WTC11 (cell line): ENCODE data around the gene RCBTB1. TPM values are rescaled to one million over a fixed set of nuclear protein-coding genes. Genes with fewer than 3 reads are reported as not detected.

Experiments used
- ATAC-seq: fragments of 200-7000 bp; cut with Tn5 transposase; 2 replicates; pipeline ENCODE4 v1.10.0; 2021; ENCODE audit warnings: mild to moderate bottlenecking, moderate library complexity
- CTCF ChIA-PET: fragments of 300-600 bp; sonication (Branson Sonifier 250); formaldehyde crosslinking; loops from one replicate; lab custom pipeline; 2021; ENCODE audit warnings: antibody characterized with exemption; lab: Charles Lee
- POLR2A ChIA-PET: fragments of 350-600 bp; sonication (Branson Sonifier 250); formaldehyde crosslinking; loops from one replicate; lab custom pipeline; 2021; ENCODE audit warnings: antibody characterized with exemption; lab: Charles Lee
- DNase-seq: peaks from one replicate; pipeline ENCODE4 v3.0.0; 2021; ENCODE audit warnings: low spot score
- H3K27ac Mint-ChIP-seq: 2 replicates; pipeline ENCODE4 v1.8.0; 2021; ENCODE audit warnings: mixed read lengths
- H3K27me3 Mint-ChIP-seq: 2 replicates; pipeline ENCODE4 v1.8.0; 2021; ENCODE audit warnings: low read depth, mild to moderate bottlenecking, moderate library complexity, mixed read lengths
- H3K36me3 Mint-ChIP-seq: 2 replicates; pipeline ENCODE4 v1.8.0; 2021; ENCODE audit warnings: mixed read lengths
- H3K4me1 Mint-ChIP-seq: 2 replicates; pipeline ENCODE4 v1.8.0; 2022; ENCODE audit warnings: mixed read lengths
- H3K4me3 Mint-ChIP-seq: 2 replicates; pipeline ENCODE4 v1.8.0; 2021; ENCODE audit warnings: mild to moderate bottlenecking, moderate library complexity, mixed read lengths
- H3K9me3 Mint-ChIP-seq: 2 replicates; pipeline ENCODE4 v1.8.0; 2021; ENCODE audit warnings: mixed read lengths
- ELF4 ChIP-seq: sonication (generic); formaldehyde crosslinking; IDR thresholded peaks from 2 replicates; pipeline ENCODE4 v1.8.1; 2022; ENCODE audit warnings: low read depth, mild to moderate bottlenecking, moderate library complexity, missing genetic modification reagents
- ESRRA ChIP-seq: sonication (generic); formaldehyde crosslinking; IDR thresholded peaks from 2 replicates; pipeline ENCODE4 v1.8.1; 2022; ENCODE audit warnings: mild to moderate bottlenecking, missing genetic modification reagents, borderline replicate concordance
- KAT7 ChIP-seq: sonication (generic); formaldehyde crosslinking; IDR thresholded peaks from 2 replicates; pipeline ENCODE4 v1.8.1; 2023; ENCODE audit warnings: missing genetic modification reagents, mild to moderate bottlenecking, borderline replicate concordance
- NFYB ChIP-seq: sonication (generic); formaldehyde crosslinking; conservative IDR thresholded peaks from 2 replicates; pipeline ENCODE4 v1.8.0; 2022; ENCODE audit warnings: low read depth, missing genetic modification reagents
- NR2C2 ChIP-seq: sonication (generic); formaldehyde crosslinking; IDR thresholded peaks from 2 replicates; pipeline ENCODE4 v1.8.0; 2022; ENCODE audit warnings: mild to moderate bottlenecking, missing genetic modification reagents
- SOX15 ChIP-seq: fragments of 250-450 bp; sonication (Bioruptor Pico); IDR thresholded peaks from 2 replicates; pipeline ENCODE4 v1.9.0; 2021; ENCODE audit warnings: mild to moderate bottlenecking
- ZNF138 ChIP-seq: sonication (generic); formaldehyde crosslinking; conservative IDR thresholded peaks from 2 replicates; pipeline ENCODE4 v1.8.1; 2022; ENCODE audit warnings: mild to moderate bottlenecking, moderate library complexity, missing genetic modification reagents
- ZNF416 ChIP-seq: fragments of 250-450 bp; sonication (Bioruptor Pico); IDR thresholded peaks from 2 replicates; pipeline ENCODE4 v1.9.0; 2021; ENCODE audit warnings: mild to moderate bottlenecking, inconsistent platforms
- total RNA-seq: library from RNA; stranded (reverse); gene quantifications from 3 replicates; pipeline ENCODE4 v1.2.3, GENCODE V29; 2021
- TF ChIP-seq, protein P1 (sequence below): sonication (generic); formaldehyde crosslinking; IDR thresholded peaks from 2 replicates; pipeline ENCODE4 v1.8.0; 2022; ENCODE audit warnings: mild to moderate bottlenecking, missing genetic modification reagents
- TF ChIP-seq, protein P2 (sequence below): sonication (generic); formaldehyde crosslinking; IDR thresholded peaks from 2 replicates; pipeline ENCODE4 v1.8.1; 2022; ENCODE audit warnings: missing genetic modification reagents, borderline replicate concordance
- TF ChIP-seq, protein P3 (sequence below): sonication (generic); formaldehyde crosslinking; IDR thresholded peaks from 2 replicates; pipeline ENCODE4 v1.8.1; 2022; ENCODE audit warnings: mild to moderate bottlenecking, missing genetic modification reagents, moderate library complexity, borderline replicate concordance
- TF ChIP-seq, protein P4 (sequence below): sonication (generic); formaldehyde crosslinking; IDR thresholded peaks from 2 replicates; pipeline ENCODE4 v1.8.0; 2023; ENCODE audit warnings: missing genetic modification reagents, mild to moderate bottlenecking, borderline replicate concordance
- TF ChIP-seq, protein P5 (sequence below): sonication (generic); formaldehyde crosslinking; IDR thresholded peaks from 2 replicates; pipeline ENCODE4 v1.8.1; 2022; ENCODE audit warnings: low read depth, missing genetic modification reagents, borderline replicate concordance
- TF ChIP-seq, protein P6 (sequence below): sonication (generic); formaldehyde crosslinking; IDR thresholded peaks from 2 replicates; pipeline ENCODE4 v1.8.0; 2022; ENCODE audit warnings: mild to moderate bottlenecking, missing genetic modification reagents
- TF ChIP-seq, protein P7 (sequence below): sonication (generic); formaldehyde crosslinking; conservative IDR thresholded peaks from 2 replicates; pipeline ENCODE4 v1.8.1; 2023; ENCODE audit warnings: mild to moderate bottlenecking, low read depth, missing genetic modification reagents, moderate library complexity
- TF ChIP-seq, protein P8 (sequence below): sonication (generic); formaldehyde crosslinking; IDR thresholded peaks from 2 replicates; pipeline ENCODE4 v1.8.1; 2023; ENCODE audit warnings: mild to moderate bottlenecking, missing genetic modification reagents, moderate library complexity
- TF ChIP-seq, protein P9 (sequence below): sonication (generic); formaldehyde crosslinking; IDR thresholded peaks from 2 replicates; pipeline ENCODE4 v1.8.0; 2022; ENCODE audit warnings: mild to moderate bottlenecking, missing genetic modification reagents

The RCBTB1 gene
- total RNA-seq, 1 experiment from 2014 or later: 31.3 TPM

DNA sequence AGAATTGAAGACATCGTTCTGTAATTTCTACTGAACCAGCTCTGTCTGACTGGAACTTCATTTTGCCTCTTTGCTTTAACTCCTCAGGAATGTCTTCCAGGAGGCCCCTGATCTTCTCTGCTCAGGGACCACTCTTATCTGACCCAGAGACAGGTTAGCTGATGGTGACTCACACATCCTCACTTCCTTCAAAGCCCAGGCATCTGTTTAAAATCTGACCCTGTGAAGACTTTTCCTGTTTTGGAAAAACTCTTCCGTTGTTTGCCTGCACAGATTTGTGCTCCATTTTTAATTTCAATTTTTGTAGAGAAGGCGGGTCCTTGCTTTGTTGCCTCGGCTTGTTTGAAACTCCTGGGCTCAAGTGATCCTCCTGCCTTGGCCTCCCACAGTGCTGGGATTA lies 44.6 kb upstream of the RCBTB1 start:
- Mint-ChIP-seq H3K27me3 (no peaks in the 10 kb centered on the region), H3K27ac (no peak overlapping the region), H3K4me1 (peaks cover 13% of the 10 kb centered on the region), H3K9me3 (no peaks in the 10 kb centered on the region), H3K36me3 (no peaks in the 10 kb centered on the region), H3K4me3 (no peak overlapping the region)
- POLR2A ChIA-PET: no interaction called here
- TF ChIP-seq, protein P1, sequence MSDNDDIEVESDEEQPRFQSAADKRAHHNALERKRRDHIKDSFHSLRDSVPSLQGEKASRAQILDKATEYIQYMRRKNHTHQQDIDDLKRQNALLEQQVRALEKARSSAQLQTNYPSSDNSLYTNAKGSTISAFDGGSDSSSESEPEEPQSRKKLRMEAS: no peak
- TF ChIP-seq, protein P2, sequence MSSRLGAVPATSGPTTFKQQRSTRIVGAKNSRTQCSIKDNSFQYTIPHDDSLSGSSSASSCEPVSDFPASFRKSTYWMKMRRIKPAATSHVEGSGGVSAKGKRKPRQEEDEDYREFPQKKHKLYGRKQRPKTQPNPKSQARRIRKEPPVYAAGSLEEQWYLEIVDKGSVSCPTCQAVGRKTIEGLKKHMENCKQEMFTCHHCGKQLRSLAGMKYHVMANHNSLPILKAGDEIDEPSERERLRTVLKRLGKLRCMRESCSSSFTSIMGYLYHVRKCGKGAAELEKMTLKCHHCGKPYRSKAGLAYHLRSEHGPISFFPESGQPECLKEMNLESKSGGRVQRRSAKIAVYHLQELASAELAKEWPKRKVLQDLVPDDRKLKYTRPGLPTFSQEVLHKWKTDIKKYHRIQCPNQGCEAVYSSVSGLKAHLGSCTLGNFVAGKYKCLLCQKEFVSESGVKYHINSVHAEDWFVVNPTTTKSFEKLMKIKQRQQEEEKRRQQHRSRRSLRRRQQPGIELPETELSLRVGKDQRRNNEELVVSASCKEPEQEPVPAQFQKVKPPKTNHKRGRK (CRISPR knock-in tag): no peak
- no peak for TF ChIP-seq ESRRA (CRISPR knock-in tag)
- TF ChIP-seq, protein P3, sequence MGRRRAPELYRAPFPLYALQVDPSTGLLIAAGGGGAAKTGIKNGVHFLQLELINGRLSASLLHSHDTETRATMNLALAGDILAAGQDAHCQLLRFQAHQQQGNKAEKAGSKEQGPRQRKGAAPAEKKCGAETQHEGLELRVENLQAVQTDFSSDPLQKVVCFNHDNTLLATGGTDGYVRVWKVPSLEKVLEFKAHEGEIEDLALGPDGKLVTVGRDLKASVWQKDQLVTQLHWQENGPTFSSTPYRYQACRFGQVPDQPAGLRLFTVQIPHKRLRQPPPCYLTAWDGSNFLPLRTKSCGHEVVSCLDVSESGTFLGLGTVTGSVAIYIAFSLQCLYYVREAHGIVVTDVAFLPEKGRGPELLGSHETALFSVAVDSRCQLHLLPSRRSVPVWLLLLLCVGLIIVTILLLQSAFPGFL (CRISPR knock-in tag): no peak
- TF ChIP-seq NR2C2 (CRISPR knock-in tag): no peak
- no peak for TF ChIP-seq KAT7
- TF ChIP-seq SOX15 (CRISPR knock-in tag): no peak
- TF ChIP-seq, protein P4, sequence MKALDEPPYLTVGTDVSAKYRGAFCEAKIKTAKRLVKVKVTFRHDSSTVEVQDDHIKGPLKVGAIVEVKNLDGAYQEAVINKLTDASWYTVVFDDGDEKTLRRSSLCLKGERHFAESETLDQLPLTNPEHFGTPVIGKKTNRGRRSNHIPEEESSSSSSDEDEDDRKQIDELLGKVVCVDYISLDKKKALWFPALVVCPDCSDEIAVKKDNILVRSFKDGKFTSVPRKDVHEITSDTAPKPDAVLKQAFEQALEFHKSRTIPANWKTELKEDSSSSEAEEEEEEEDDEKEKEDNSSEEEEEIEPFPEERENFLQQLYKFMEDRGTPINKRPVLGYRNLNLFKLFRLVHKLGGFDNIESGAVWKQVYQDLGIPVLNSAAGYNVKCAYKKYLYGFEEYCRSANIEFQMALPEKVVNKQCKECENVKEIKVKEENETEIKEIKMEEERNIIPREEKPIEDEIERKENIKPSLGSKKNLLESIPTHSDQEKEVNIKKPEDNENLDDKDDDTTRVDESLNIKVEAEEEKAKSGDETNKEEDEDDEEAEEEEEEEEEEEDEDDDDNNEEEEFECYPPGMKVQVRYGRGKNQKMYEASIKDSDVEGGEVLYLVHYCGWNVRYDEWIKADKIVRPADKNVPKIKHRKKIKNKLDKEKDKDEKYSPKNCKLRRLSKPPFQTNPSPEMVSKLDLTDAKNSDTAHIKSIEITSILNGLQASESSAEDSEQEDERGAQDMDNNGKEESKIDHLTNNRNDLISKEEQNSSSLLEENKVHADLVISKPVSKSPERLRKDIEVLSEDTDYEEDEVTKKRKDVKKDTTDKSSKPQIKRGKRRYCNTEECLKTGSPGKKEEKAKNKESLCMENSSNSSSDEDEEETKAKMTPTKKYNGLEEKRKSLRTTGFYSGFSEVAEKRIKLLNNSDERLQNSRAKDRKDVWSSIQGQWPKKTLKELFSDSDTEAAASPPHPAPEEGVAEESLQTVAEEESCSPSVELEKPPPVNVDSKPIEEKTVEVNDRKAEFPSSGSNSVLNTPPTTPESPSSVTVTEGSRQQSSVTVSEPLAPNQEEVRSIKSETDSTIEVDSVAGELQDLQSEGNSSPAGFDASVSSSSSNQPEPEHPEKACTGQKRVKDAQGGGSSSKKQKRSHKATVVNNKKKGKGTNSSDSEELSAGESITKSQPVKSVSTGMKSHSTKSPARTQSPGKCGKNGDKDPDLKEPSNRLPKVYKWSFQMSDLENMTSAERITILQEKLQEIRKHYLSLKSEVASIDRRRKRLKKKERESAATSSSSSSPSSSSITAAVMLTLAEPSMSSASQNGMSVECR: no peak
- TF ChIP-seq, protein P5, sequence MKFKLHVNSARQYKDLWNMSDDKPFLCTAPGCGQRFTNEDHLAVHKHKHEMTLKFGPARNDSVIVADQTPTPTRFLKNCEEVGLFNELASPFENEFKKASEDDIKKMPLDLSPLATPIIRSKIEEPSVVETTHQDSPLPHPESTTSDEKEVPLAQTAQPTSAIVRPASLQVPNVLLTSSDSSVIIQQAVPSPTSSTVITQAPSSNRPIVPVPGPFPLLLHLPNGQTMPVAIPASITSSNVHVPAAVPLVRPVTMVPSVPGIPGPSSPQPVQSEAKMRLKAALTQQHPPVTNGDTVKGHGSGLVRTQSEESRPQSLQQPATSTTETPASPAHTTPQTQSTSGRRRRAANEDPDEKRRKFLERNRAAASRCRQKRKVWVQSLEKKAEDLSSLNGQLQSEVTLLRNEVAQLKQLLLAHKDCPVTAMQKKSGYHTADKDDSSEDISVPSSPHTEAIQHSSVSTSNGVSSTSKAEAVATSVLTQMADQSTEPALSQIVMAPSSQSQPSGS (CRISPR knock-in tag): no peak
- TF ChIP-seq, protein P6, sequence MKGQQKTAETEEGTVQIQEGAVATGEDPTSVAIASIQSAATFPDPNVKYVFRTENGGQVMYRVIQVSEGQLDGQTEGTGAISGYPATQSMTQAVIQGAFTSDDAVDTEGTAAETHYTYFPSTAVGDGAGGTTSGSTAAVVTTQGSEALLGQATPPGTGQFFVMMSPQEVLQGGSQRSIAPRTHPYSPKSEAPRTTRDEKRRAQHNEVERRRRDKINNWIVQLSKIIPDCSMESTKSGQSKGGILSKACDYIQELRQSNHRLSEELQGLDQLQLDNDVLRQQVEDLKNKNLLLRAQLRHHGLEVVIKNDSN: no peak
- no peak for TF ChIP-seq NFYB (CRISPR knock-in tag)
- TF ChIP-seq ELF4 (CRISPR knock-in tag): no peak
- no peak for TF ChIP-seq ZNF416 (CRISPR knock-in tag)
- TF ChIP-seq, protein P7, sequence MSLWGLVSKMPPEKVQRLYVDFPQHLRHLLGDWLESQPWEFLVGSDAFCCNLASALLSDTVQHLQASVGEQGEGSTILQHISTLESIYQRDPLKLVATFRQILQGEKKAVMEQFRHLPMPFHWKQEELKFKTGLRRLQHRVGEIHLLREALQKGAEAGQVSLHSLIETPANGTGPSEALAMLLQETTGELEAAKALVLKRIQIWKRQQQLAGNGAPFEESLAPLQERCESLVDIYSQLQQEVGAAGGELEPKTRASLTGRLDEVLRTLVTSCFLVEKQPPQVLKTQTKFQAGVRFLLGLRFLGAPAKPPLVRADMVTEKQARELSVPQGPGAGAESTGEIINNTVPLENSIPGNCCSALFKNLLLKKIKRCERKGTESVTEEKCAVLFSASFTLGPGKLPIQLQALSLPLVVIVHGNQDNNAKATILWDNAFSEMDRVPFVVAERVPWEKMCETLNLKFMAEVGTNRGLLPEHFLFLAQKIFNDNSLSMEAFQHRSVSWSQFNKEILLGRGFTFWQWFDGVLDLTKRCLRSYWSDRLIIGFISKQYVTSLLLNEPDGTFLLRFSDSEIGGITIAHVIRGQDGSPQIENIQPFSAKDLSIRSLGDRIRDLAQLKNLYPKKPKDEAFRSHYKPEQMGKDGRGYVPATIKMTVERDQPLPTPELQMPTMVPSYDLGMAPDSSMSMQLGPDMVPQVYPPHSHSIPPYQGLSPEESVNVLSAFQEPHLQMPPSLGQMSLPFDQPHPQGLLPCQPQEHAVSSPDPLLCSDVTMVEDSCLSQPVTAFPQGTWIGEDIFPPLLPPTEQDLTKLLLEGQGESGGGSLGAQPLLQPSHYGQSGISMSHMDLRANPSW (CRISPR knock-in tag): no peak
- TF ChIP-seq, protein P8, sequence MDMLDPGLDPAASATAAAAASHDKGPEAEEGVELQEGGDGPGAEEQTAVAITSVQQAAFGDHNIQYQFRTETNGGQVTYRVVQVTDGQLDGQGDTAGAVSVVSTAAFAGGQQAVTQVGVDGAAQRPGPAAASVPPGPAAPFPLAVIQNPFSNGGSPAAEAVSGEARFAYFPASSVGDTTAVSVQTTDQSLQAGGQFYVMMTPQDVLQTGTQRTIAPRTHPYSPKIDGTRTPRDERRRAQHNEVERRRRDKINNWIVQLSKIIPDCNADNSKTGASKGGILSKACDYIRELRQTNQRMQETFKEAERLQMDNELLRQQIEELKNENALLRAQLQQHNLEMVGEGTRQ (CRISPR knock-in tag): no peak
- TF ChIP-seq, protein P9, sequence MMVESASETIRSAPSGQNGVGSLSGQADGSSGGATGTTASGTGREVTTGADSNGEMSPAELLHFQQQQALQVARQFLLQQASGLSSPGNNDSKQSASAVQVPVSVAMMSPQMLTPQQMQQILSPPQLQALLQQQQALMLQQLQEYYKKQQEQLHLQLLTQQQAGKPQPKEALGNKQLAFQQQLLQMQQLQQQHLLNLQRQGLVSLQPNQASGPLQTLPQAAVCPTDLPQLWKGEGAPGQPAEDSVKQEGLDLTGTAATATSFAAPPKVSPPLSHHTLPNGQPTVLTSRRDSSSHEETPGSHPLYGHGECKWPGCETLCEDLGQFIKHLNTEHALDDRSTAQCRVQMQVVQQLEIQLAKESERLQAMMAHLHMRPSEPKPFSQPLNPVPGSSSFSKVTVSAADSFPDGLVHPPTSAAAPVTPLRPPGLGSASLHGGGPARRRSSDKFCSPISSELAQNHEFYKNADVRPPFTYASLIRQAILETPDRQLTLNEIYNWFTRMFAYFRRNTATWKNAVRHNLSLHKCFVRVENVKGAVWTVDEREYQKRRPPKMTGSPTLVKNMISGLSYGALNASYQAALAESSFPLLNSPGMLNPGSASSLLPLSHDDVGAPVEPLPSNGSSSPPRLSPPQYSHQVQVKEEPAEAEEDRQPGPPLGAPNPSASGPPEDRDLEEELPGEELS (CRISPR knock-in tag): no peak
- TF ChIP-seq ZNF138: no peak
- DNase-seq: no peak
- no peak for ATAC-seq
- CTCF ChIA-PET: no interaction called here
